K562 (cell line): ENCODE measurements around the gene INPP4B. TPM values are rescaled to one million over a fixed set of nuclear protein-coding genes. Genes with fewer than 3 reads are reported as not detected.

Experiments used
- ATAC-seq: fragments of 200-7000 bp; cut with Tn5 transposase; 3 replicates; pipeline ENCODE4 v1.9.1; 2020; ENCODE audit warnings: moderate library complexity
- BruUV-seq: library from RNA; stranded (reverse); fragments of 400-500 nt; replicated peaks from 2 replicates; lab custom pipeline; 2021; lab: Mats Ljungman, UMichigan
- CTCF ChIA-PET: fragments of 300-600 bp; formaldehyde crosslinking; extraction: SDS; loops from one replicate; lab custom pipeline; 2021; ENCODE audit warnings: low intra/inter-chr PET ratio; lab: Yijun Ruan, JAX
- POLR2A ChIA-PET: fragments of 300-600, 350-650 bp; sonication (Branson Sonifier 250); formaldehyde crosslinking; extraction: SDS; loops from one replicate; lab custom pipeline; 2021; ENCODE audit warnings: antibody characterized with exemption, inconsistent platforms; lab: Yijun Ruan, JAX
- DNase-seq, 4 experiments: peaks; one replicate each; pipeline versions ENCODE4 v3.0.0 to v3.0.0-alpha.2; 2011 to 2018; ENCODE audit warnings: low spot score in 3 of 4, mixed read lengths in 3 of 4; ENCODE audit errors: extremely low read depth in 1 of 4
- FAIRE-seq: peaks from 2 replicates; lab custom pipeline; 2011; peaks lifted over from hg19 to GRCh38; lab: Jason Lieb, UNC
- H2AFZ ChIP-seq: 2 replicates; pipeline ENCODE4 v1.6.0; 2011; ENCODE audit warnings: low read depth, low read length, control low read depth, inconsistent platforms
- H3K27ac ChIP-seq: fragments of 200-600 bp; 3 replicates; pipeline ENCODE4 v1.8.0; 2011; ENCODE audit warnings: low read depth, mild to moderate bottlenecking, control low read depth, inconsistent platforms, low read length, moderate library complexity, mixed read lengths; ENCODE audit errors: extremely low read depth
- H3K27me3 ChIP-seq, 2 experiments: fragments of 300-600 bp in 1 of 2; 2 replicates in 1 of 2; 3 replicates in 1 of 2; pipeline versions ENCODE4 v1.6.0 to v1.8.0; 2011; ENCODE audit warnings: inconsistent platforms in 2 of 2, low read length in 2 of 2, mild to moderate bottlenecking in 1 of 2, mixed read lengths in 1 of 2, moderate library complexity in 1 of 2; ENCODE audit not compliant: control insufficient read depth in 2 of 2, insufficient read depth in 2 of 2
- H3K36me3 ChIP-seq: fragments of 300-600 bp; 3 replicates; pipeline ENCODE4 v1.8.0; 2011; ENCODE audit warnings: mild to moderate bottlenecking, low read length, inconsistent platforms; ENCODE audit not compliant: control insufficient read depth, insufficient read depth
- H3K4me1 ChIP-seq, 2 experiments: fragments of 200-600 bp in 1 of 2; replicated peaks in 1 of 2; 2 replicates in 1 of 2; 3 replicates in 1 of 2; pipeline versions ENCODE4 v1.5.1 to v1.8.0; 2011; ENCODE audit warnings: inconsistent platforms in 2 of 2, low read length in 2 of 2, mild to moderate bottlenecking in 1 of 2, mixed read lengths in 1 of 2, moderate library complexity in 1 of 2; ENCODE audit not compliant: control insufficient read depth in 2 of 2, insufficient read depth in 2 of 2
- H3K4me2 ChIP-seq: 2 replicates; pipeline ENCODE4 v1.6.1; 2011; ENCODE audit warnings: low read length, control low read depth, inconsistent platforms, mixed read lengths; ENCODE audit not compliant: insufficient read depth
- H3K4me3 ChIP-seq: fragments of 200-600 bp; sonication (generic), shearing (Covaris generic); 2 replicates; pipeline ENCODE4 v1.5.1; 2016; ENCODE audit warnings: control low read depth, inconsistent platforms
- H3K79me2 ChIP-seq: fragments of 200-600 bp; 3 replicates; pipeline ENCODE4 v1.8.0; 2011; ENCODE audit warnings: low read length, inconsistent platforms; ENCODE audit not compliant: control insufficient read depth, insufficient read depth
- H3K9ac ChIP-seq, 2 experiments: 2 replicates each; pipeline versions ENCODE4 v1.6.0 to v1.6.1; 2011; ENCODE audit warnings: low read depth in 2 of 2, low read length in 2 of 2, control low read depth in 1 of 2, inconsistent platforms in 1 of 2, mild to moderate bottlenecking in 1 of 2, mixed read lengths in 1 of 2; ENCODE audit not compliant: insufficient read depth in 1 of 2
- H3K9me1 ChIP-seq: one replicate; pipeline ENCODE4 v1.6.0; 2011; ENCODE audit warnings: inconsistent platforms, mild to moderate bottlenecking, low read length, moderate library complexity; ENCODE audit not compliant: control insufficient read depth, insufficient read depth
- H3K9me3 ChIP-seq: replicated peaks from 2 replicates; pipeline ENCODE4 v1.5.1; 2011; ENCODE audit warnings: low read depth, low read length, inconsistent platforms; ENCODE audit not compliant: control insufficient read depth, insufficient read depth
- H4K20me1 ChIP-seq: replicated peaks from 2 replicates; pipeline ENCODE4 v1.6.1; 2011; ENCODE audit warnings: low read length, inconsistent platforms, mixed read lengths; ENCODE audit not compliant: control insufficient read depth, insufficient read depth
- CCAR2 ChIP-seq: fragments of 200-400 bp; formaldehyde crosslinking; IDR thresholded peaks from 2 replicates; pipeline ENCODE4 v1.6.1; 2017; ENCODE audit warnings: mild to moderate bottlenecking, low read depth, low read length
- CHAMP1 ChIP-seq: fragments of 450-650 bp; IDR thresholded peaks from 2 replicates; pipeline ENCODE4 v1.6.1; 2016; ENCODE audit warnings: mild to moderate bottlenecking
- FOXP1 ChIP-seq: sonication (generic); formaldehyde crosslinking; IDR thresholded peaks from 2 replicates; pipeline ENCODE4 v1.8.0; 2022; ENCODE audit warnings: mild to moderate bottlenecking, missing genetic modification reagents
- KLF13 ChIP-seq: fragments of 450-650 bp; IDR thresholded peaks from 2 replicates; pipeline ENCODE4 v1.6.1; 2016; ENCODE audit warnings: missing genetic modification characterization, low read depth, mild to moderate bottlenecking, missing compliant biosample characterization, moderate library complexity, borderline replicate concordance
- ZNF444 ChIP-seq: fragments of 250-450 bp; sonication (Bioruptor Pico); IDR thresholded peaks from 2 replicates; pipeline ENCODE4 v1.4.0; 2020; ENCODE audit warnings: mild to moderate bottlenecking, moderate library complexity
- WGBS: fragments of 100-300 bp; shearing (Covaris generic); methylation state at CpG from one replicate; pipeline ENCODE4 v1.1.6; 2016; ENCODE audit warnings: low coverage, mixed read lengths; ENCODE audit not compliant: insufficient coverage; ENCODE audit errors: missing lambda C conversion rate; 5-methylcytosine and 5-hydroxymethylcytosine counted together
- in situ Hi-C: fragments of 300-500 bp; cut with MboI; formaldehyde crosslinking; loops from 4 replicates; pipeline ENCODE4 v1.15.0; 2018; ENCODE audit warnings: inconsistent platforms, mixed read lengths
- intact Hi-C: fragments of 100-400 bp; cut with micrococcal nuclease; formaldehyde crosslinking; loops from 2 replicates; pipeline ENCODE4 v1.14.2; 2022
- polyA plus RNA-seq, 8 experiments: library from polyadenylated mRNA; depleted of rRNA in 4 of 8; stranded (reverse) in 5 of 8; unstranded in 3 of 8; fragments of >200 nt; fragmentation: Nextera tagmentation in 2 of 8; fragmentation: Illumina TruSeq in 1 of 8; extraction: Ambion mirVana in 2 of 8; extraction: Trizol in 1 of 8; gene quantifications; 2 replicates each; pipeline versions ENCODE4 v1.2.1 to v1.2.3, GENCODE V29; 2011 to 2014; ENCODE audit warnings: inconsistent platforms in 1 of 8, missing spikeins in 1 of 8
- total RNA-seq, 7 experiments: library from RNA; depleted of rRNA in 6 of 7; stranded (reverse); fragments of >200 nt in 6 of 7; fragmentation: Illumina TruSeq in 2 of 7; extraction: Trizol in 2 of 7; gene quantifications; 2 replicates each; pipeline versions ENCODE4 v1.2.1 to v1.2.3, GENCODE V29; 2011 to 2021; ENCODE audit warnings: low replicate concordance in 1 of 7

INPP4B gene
- total and polyA plus RNA-seq, 9 of the 15 experiments (the other 6 are each of a cell fraction or from before 2014, with no cell fraction given): 0.04 to 0.11 TPM; not detected in 7

GRCh38 chr4:142293536-142293935 lies 552.6 kb downstream of the INPP4B start:
- FAIRE-seq: no peak
- in situ Hi-C loops (no loop called here), intact Hi-C loops (no loop called here)
- no TSS peak for BruUV-seq
- ATAC-seq: no peak
- Histone ChIP-seq H3K36me3 (no peaks in the 10 kb centered on the region), H3K9me3 (no peaks in the 10 kb centered on the region), H3K27me3 (no peaks in the 10 kb centered on the region), H3K4me3 (no peak overlapping the region), H3K9ac (no peak overlapping the region), H2AFZ (no peak overlapping the region), H3K4me1 (no peaks in the 10 kb centered on the region), H3K79me2 (no peaks in the 10 kb centered on the region), H4K20me1 (no peaks in the 10 kb centered on the region), H3K27ac (no peak overlapping the region), H3K9me1 (no peaks in the 10 kb centered on the region), H3K4me2 (no peak overlapping the region)
- no peak for DNase-seq
- no peak for TF ChIP-seq FOXP1 (CRISPR knock-in tag)
- WGBS: 0% methylated on average over 4 of the region's 4 CpGs
- ChIA-PET CTCF (no interaction called here), POLR2A (no interaction called here)

GRCh38 chr4:142292231-142292630 lies 553.9 kb downstream of the INPP4B start:
- H3K79me2 ChIP-seq: no peaks in the 10 kb centered on the region
- H3K9me1 ChIP-seq: no peaks in the 10 kb centered on the region
- WGBS: 0% methylated on average over 2 of the region's 2 CpGs
- H2AFZ ChIP-seq: no peak overlapping the region
- CTCF ChIA-PET: no interaction called here
- H4K20me1 ChIP-seq: no peaks in the 10 kb centered on the region
- H3K4me1 ChIP-seq: no peaks in the 10 kb centered on the region
- no peak for TF ChIP-seq CCAR2
- TF ChIP-seq ZNF444: no peak
- TF ChIP-seq CHAMP1: no peak
- TF ChIP-seq KLF13 (tag): no peak
- DNase-seq (no peak), ATAC-seq (no peak), FAIRE-seq (no peak)
- no peaks in the 10 kb centered on the region for H3K9me3 ChIP-seq
- intact Hi-C loops: no loop called here
- in situ Hi-C loops: no loop called here
- H3K27me3 ChIP-seq: no peaks in the 10 kb centered on the region
- H3K36me3 ChIP-seq: no peaks in the 10 kb centered on the region
- H3K27ac ChIP-seq: no peak overlapping the region
- H3K9ac ChIP-seq: no peak overlapping the region
- no peak overlapping the region for H3K4me3 ChIP-seq
- no TSS peak for BruUV-seq
- POLR2A ChIA-PET: no interaction called here
- no peak overlapping the region for H3K4me2 ChIP-seq
